T-helper 2 cell treated with Interferon-gamma antibody and Interleukin-4, amounts not matched to agents 100 ng/mL and 5 ng/mL, for 36 hours (primary cell): ENCODE measurements around the gene ANP32E. TPM values are rescaled to one million over a fixed set of nuclear protein-coding genes. Genes with fewer than 3 reads are reported as not detected.
"Not testable (repeated sequence)": the region's sequence is repeated elsewhere in the genome, so short reads cannot be mapped to it uniquely, and the experiment has no call there.

Experiments used
- intact Hi-C: fragments of 100-400 bp; cut with micrococcal nuclease; formaldehyde crosslinking; loops from one replicate; pipeline ENCODE4 v1.15.1; 2023
- total RNA-seq: library from RNA; stranded (reverse); gene quantifications from 2 replicates; pipeline ENCODE4 v1.2.3, GENCODE V29; 2022

Gene ANP32E
- total RNA-seq, 1 donor from 2014 or later, result 171 TPM

DNA sequence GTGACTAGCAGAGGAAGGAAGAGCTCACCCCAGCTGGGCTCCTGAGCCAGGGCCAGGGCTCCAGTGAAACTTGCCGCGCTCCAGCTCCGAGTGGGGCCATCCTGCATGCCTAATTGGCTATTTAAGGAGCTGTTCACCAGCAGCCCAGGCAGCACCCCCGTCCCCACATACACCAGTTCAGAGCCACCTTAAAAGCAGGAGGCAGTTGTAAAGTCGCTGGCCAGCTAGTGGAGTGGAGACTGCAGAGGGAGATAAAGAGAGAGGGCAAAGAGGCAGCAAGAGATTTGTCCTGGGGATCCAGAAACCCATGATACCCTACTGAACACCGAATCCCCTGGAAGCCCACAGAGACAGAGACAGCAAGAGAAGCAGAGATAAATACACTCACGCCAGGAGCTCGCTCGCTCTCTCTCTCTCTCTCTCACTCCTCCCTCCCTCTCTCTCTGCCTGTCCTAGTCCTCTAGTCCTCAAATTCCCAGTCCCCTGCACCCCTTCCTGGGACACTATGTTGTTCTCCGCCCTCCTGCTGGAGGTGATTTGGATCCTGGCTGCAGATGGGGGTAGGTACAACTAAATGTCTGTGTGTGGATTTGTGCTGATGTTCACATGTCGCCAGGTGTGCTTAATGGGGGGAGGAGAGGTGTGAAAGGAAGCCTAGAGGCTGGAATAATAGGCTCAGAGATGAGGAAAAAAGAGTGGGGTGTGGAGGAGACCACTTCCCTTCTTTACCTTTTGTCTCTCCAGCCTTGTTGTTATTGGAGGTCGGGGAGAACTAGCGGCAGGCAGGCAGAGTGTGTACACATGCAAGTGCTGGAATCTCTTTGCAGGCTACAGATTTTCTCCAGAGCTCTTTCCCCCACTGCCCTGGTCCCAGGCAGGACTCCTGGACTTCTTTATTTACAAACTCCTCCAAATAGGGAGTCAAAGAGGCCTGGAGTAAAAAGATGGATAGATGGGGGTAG, 22.0 kb upstream of the ANP32E start, which contains the start of gene CA14:
CA14 (plus strand) TSS at position 151 of the 962 bp plus-strand sequence; CDS start at position 506, 355 bp downstream.
- intact Hi-C loops, result loop anchor here (10.0 kb wide), 1 partner anchor 257 kb away; the partner anchor contains the start of gene FALEC

DNA sequence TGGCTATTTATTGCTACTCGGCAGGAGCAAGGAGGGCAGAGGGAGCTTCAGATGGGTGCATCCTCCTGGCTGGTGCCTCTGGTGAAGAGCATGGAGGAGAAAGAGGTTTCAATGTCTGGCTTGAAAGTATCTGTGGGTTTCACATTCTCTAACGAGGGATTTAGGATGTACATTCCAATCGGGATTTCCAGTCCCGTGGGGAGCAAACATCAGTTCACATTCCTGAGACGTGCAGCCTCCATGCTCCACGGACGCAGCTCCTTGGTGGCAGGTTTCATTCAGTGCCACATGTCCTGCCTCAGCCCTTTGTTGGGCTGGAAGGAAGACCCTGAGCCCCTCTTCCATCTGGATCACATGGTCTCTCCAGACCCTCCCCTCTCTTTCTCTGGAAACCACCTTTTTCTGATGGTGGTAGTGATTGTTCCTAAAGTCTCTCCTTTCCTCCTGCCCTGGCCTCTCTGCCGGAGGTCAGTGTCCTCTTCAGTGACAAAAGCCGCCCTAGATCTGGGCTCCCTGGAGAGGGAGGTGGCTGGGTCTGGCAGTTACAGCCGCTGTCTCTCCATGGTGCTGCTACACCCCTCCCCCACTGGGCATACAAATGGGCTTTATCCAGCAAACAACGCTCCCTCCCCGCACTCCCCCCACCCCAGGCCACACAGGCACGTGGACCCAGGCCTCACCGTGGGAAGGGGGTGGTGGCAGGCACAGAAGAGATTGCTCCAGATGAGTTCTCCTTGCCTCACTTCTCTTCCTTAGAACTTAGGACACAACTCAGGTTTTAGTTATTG, 20.8 kb upstream of the ANP32E start:
- intact Hi-C loops, result loop anchor here (10.0 kb wide), 1 partner anchor 258 kb away; the partner anchor contains the start of gene FALEC

DNA sequence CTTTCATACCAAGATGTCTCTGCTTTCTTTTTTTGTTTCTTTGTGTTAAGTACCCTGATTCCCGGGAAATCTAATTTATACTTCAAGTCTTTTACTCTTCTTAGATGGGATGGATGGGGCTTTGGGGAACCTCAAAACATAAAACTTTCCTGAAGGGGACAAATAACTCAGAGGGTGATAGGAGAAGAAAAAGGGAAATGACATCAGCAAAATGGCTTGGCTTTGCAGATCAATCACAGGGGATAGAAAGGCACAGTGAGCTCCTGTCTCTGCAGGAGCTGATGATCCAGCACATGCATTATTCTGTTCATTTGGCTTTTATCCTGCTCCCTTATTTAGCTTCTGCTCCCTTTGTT, 20.3 kb upstream of the ANP32E start:
- intact Hi-C loops, result loop anchor here (10.0 kb wide), 1 partner anchor 259 kb away; the partner anchor contains the start of gene FALEC

DNA sequence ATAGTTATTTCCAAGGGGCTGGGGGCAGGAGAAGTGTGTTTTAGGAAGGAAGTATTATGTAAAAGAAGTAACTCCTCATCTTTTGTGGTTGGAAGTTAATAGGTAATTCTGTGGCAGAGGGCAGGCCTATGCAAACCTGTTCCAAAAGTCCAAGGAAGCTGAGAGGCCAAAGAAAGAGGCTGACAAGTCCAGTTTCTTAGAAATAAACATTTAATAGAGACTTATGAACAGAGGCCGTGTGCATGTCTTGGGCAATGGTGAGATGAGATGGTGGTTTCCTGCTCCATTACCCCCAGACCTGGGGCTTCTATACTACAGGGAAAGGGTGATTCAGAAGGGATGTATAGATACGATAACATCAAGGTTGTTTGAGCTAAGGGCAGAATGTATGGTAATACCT, 14.0 kb upstream of the ANP32E start:
- intact Hi-C loops, result loop anchor here (10.0 kb wide), 1 partner anchor 265 kb away; the partner anchor contains the start of gene FALEC

DNA sequence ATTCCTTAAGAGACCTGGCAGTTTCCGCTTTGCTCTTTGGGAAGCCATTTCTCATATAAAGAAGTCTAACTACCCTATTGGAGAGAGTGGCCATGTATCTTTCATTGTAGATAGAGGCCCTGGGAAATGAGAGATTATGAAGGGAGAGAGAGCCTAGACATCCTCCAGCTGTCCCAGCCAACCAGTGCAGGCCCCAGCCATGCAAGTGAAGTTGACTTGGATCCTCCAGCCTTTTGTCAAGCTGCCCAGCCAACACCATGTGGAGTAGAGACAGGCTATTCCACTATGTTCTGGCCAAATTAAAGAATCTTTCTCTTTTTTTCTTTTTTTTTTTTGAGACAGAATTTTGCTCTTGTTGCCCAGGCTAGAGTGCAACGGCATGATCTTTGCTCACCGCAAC, 7.1 kb upstream of the ANP32E start:
- intact Hi-C loops, result no loop called here

DNA sequence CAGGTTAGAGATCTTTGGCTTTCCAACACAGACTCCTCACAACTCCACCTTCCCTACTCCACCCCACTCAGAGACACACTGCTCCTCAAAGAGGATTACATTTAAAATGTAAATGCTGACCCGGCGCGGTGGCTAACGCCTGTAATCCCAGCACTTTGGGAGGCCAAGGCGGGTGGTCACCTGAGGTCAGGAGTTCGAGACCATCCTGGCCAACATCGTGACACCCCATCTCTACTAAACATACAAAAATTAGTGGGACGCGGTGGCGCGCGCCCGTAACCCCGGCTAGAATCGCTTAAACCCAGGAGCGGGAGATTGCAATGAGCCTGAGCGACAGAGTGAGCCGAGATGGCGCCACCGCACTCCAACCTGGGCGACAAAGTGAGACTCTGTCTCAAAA, 1.8 kb upstream of the ANP32E start:
- intact Hi-C loops, result loop anchor here (2.0 to 10.0 kb wide), 3 partner anchors 55 to 387 kb away; partner anchors contain the start of genes ENSA, MRPS21 and RPRD2

DNA sequence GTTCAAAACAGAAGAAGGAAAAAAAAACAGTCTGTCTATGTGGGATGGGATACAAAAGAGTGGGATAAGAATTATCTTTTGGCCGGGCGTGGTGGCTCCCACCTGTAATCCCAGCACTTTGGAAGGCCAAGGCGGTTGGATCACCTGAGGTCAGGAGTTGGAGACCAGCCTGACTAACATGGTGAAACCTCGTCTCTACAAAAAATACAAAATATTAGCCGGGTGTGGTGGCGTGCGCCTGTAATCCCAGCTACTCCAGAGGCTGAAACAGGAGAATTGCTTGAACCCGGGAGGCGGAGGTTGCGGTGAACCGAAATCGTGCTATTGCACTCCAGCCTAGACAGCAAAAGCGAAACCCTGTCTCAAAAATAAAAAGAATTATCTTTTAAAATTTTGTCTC, 1.3 kb upstream of the ANP32E start:
- intact Hi-C loops, result loop anchor here (2.0 to 10.0 kb wide), 3 partner anchors 55 to 388 kb away; partner anchors contain the start of genes ENSA, MRPS21 and RPRD2

DNA sequence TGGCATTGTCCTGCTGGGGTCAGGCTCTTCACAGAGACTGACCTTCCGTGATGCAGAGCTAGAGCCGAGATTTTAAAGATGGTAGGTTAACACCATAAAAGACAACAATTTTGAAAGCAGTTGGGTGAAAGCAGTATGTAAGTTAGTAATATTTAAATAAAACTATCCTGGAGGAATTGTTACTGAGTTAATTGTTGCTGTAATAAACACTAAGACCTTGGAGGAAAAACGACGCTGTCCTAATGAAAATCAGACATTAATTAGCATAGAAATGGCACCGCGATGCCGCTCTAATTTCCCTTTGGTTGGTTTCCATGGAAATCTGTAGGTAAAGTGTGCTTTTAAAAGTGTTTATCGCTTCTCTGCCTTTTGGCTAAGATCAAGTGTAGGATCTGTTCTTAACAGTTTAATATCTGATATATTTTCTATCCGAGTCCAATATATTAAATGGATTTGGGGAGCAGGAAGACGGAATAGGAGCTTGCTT, 745 bp upstream of the ANP32E start:
- intact Hi-C loops, result loop anchor here (1.0 to 10.0 kb wide), 5 partner anchors 33 to 388 kb away; partner anchors contain the start of genes APH1A, ENSA, MRPS21 and PRPF3

DNA sequence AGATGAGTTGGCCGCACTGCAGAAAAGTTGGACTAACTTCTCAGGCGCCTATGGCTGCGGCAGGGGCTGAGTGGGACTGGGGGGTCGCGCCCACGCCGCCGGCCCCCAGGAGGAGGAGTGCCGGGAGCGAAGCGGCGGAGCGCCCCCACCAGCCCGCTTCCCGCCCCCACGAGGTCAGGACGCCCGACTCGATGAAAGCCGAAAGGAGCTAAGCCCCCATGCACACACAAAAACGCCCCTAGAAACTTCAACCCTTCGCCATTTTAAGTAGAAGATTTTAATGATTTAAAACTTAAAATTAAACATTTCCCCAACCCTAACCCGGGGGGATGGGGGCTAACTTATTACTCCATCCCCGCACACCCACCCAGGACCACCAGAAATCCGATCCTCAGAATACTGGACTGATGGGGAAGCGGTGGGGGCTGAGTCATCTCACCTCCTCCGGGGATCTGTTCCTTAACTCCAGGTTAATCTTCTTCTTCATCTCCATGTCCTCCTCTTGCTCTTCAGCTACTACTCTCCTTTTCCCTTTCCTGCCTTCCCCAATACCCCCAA, 539 bp downstream of the ANP32E start:
- intact Hi-C loops, result loop anchor here (2.0 to 10.0 kb wide), 3 partner anchors 57 to 389 kb away; partner anchors contain the start of genes ENSA and MRPS21

DNA sequence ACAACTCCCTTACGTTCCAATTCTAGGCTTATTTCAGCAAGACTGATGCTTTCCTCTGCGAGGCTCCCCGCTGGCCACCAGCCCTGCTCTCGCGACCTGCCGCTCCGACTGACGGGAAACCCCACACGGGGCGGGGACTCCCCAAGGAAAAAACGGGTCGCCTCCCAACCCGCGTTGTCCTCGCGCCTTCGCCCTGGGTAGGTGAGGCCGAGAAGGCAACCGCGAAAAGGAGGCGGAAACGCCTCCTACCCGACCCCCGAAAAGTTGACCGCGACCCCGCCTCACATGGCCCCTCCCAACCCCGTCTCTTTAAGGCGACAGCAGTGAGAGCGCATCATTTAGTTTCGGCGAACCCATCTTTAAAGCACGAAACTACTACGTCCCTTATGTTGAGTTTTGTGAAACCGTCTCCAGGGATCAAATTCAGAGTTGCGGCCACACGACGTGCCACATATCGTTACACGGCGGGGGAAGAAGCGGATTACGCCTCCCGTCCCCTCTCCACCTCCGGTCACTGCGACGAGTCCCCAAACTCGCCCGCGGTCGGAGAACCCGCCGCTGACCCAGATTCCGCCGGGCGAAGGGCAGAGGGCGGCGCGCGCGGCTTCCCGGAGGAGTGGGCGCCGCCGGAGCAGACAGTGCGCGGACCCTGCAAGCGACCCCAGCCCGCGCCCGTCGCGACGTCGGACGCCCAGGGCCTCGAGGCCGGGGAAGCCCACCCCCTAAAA, 1.2 kb downstream of the ANP32E start:
- intact Hi-C loops, result loop anchor here (1.0 to 10.0 kb wide), 4 partner anchors 21 to 390 kb away; partner anchors contain the start of genes ENSA and MRPS21

DNA sequence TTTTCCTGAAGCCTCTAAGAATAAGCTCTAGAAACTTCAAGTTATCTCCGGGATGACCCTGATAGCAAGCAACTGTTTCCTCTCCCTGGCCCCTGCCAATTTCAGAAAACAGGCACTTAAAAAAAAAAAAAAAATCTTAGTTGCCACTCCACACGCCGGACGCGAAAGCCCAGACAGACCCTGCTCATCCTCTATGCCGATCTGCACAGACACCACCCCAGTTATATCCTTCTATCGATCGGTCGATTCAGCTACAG, 1.7 kb downstream of the ANP32E start:
- intact Hi-C loops, result loop anchor here (1.0 to 10.0 kb wide), 3 partner anchors 21 to 391 kb away; partner anchors contain the start of gene ENSA

DNA sequence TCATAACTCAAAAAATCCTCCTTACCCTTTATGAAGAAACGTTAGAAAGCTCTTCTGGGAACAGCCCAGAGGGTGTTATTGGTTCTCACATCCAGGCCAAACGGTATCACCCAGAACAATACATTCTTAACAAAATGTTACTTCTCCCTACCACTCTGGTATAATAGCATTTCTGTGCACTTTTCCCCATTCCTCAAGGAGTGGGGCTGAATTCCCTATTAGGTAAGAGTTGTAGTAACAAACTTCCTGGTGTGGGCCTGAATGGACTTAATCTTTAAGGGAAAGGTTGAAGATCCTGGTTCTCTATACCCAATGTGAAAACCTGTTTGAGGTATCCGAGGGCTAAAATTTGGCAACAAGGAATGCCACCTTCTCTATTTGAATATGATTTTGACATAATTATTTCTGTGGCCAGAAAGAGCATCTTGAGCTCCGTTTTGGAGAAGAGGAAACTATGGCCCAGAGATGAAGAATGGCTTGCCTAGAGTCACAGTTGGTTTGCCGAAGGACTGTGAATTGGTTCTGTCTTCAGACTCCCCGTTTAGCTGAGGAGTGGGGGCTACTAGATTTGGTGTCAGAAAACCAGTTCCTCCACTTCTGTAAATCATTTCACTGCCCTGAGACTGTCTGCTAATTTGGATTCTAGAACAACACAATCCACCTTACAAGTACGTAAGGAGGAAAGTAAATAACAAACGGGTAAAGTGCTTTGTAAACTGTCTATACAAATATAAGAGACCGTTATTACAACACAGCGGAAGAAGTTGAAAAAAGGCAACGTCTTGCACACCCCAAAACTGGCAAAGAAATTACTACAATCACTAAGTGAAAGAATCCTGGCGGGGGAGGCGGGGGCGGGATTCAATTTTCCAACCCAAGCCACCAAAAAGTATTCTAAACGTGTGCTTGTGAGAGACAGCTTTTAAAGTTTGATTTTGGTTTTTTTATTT, 2.3 kb downstream of the ANP32E start:
- intact Hi-C loops, result loop anchor here (1.0 to 10.0 kb wide), 3 partner anchors 20 to 391 kb away; partner anchors contain the start of gene ENSA

DNA sequence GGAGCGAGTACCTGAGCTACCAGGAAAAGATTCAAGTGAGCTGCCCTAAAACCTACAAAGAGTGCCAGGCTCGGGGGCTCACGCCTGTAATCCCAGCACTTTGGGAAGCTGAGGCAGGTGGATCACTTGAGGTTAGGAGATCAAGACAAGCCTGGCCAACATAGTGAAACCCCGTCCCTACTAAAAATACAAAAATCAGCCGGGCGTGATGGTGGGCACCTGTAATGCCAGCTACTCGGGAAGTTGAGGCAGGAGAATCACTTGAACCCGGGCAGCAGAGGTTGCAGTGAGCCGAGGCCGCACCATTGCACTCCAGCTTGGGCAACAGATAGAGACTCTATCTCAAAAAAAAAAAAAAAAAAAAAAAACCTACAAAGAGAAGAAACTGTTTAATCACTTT, 3.0 kb downstream of the ANP32E start:
- intact Hi-C loops, result loop anchor here (10.0 kb wide), 1 partner anchor 392 kb away; the partner anchor contains the start of gene ENSA

DNA sequence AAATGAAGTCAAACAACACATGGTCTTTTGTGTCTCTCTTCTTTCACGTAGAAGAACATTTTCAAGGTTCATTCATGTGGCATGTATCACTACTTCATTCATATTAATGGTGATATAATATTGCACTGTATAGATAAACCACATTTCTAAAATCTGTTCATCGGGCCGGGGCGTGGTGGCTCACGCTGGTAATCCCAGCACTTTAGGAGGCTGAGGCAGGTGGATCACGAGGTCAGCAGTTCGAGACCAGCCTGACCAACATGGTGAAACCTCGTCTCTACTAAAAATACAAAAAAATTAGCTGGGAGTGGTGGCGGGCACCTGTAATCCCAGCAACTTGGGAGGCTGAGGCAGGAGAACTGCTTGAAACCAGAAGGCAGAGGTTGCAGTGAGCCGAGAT, 7.7 kb downstream of the ANP32E start:
- intact Hi-C loops, result not testable (repeated sequence)

DNA sequence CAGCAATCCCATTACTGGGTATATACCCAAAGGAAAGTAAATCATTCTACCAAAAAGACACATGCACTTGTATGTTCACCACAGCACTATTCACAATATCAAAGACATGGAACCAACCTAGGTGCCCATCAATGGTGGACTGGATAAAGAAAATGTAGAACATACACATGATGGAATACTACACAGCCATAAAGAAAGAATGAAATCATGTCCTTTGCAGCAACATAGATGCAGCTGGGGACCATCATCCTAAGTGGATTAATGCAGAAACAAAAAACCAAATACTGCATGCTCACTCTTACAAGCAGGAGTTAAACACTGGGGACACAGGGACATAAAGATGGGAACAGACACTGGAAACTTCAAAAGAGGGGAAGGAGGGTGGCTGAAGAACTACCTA, 8.7 kb downstream of the ANP32E start:
- intact Hi-C loops, result no loop called here

DNA sequence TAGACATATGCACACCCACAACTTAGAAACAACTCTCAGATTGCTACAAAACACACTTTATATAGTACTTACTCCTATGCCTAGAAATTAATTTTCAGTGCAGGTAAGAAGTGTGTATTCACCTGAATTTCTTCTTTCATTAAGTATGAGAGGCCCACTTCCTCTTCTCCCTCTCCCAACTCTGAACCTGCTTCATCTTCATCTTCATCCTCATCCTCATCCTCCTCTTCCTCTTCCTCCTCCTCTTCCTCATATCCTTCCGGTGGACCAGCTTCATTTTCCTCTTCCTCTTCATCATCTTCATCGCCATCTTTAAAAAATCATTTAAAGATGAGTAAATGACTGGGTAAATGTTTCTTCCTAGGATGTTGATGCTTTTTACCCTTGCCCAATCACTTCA, 9.4 kb downstream of the ANP32E start:
- intact Hi-C loops, result no loop called here

DNA sequence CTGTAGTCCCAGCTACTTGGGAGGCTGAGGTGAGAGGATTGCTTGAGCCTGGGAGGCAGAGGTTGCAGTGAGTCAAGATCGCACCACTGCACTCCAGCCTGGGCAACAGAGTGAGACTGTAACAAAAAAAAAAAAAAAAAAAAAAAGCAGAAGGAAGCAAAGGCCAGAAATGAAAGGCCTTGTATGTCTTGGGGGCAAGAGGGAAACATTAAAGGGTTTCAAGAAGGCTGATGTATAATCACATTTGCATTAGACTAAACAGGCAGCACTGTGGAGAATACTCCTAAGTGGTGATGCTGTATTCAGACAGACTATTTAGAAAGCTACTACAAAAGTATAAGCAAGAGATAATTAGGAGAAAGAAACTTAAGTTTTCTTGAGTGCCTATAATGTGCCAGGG, 10.4 kb downstream of the ANP32E start:
- intact Hi-C loops, result no loop called here

DNA sequence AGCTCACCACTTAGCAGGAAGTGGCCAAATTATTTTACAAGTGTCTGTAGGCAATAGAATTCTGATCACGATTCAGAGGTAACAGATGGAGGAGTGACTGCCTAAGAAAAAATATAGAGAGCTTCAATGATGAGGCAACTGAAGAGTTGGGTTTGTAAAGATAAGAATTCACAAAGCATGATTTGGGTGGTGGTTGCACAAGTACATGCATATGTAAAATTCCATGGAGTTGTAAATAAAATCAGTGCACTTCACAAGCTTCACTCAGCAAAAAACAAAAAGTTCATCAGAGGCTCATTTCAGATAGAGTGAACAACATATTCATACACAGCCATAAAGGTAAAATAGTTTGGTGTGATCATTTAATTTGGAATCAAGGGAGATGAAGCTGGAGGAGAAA, 10.9 kb downstream of the ANP32E start:
- intact Hi-C loops, result no loop called here

DNA sequence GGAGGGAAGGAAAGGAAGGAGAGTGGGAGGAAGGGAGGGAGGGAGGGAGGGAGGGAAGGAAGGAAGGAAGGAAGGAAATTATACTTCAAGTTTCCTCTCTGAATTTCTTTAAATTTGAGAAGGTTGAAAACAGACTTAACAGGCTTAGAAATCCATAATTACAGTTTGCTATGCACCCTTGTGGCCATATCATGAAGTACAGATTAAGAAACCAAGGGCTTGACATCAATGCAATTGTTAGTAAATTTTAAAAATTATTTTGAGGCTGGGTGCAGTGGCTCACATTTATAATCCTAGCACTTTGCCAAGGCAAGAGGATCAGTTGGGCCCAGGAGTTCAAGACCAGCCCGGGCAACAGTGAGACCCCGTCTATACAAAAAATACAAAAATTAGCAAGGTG, 14.4 kb downstream of the ANP32E start:
- intact Hi-C loops, result no loop called here
